ENCODE results near the gene TCF4.
A peak's percentile ranks its signal among the peaks of the same experiment; 100 is the strongest.

TCF4 gene

DNA sequence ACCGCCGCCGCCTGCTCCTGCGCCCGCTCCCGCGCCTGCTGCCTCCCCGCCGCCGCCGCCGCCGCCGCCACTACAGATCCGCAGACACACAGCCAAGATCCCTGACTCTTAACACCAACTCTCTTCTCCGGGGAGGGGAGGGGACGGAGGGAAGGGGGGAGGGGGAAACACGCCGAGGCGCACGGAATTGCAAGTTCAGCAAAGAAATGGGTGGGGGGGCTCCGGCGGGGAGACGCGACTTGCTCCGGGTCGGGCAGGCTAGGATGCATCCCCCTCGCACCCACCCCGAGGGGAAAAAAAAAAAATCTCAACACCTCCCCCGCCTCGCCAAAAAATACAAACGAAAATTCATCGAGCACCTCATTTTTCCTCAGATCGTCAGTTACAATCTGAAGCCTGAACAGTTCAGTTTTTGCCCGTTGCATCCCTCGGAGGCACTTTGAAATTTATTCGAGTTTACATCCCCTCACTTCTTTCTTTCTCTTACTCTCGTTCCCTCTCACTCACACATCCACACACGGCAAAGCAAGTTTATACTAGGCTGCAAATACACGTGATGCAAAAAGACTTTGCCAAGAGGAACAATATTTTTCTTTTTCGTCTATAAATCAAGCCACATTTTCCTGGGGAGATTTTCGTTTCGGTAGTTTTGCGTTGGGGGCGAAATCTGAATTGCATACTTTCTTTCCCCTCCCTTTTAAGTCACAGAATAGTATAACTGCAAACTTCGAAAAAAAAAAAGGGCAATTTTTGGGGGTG lies at the start of gene TCF4:
Gene TCF4, minus strand, starts transcription at position 82 of the 759 bp plus-strand sequence. CDS start 1,076 bp downstream, outside the sequence.
- DNase-seq, result peak; percentile 5 to 36

DNA sequence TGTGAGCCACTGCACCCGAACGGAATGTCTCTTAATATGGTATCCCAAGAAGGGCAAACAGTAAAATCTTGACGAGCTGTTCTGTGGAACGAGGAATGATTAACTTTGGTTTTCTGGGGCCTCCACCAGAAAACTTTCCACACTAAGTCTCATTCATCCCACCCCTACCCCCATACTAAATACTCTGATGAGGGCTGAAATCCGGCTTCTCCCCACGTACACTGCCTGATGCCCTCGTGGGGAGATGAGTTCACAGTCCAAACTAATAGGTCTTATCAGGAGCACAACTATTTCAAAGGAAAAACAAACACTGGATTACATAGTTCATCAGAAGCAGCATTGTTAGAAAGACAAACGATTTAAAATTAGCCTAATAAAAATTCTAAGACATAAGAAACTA lies 49.2 kb upstream of the TCF4 start:
- no peak for DNase-seq

DNA sequence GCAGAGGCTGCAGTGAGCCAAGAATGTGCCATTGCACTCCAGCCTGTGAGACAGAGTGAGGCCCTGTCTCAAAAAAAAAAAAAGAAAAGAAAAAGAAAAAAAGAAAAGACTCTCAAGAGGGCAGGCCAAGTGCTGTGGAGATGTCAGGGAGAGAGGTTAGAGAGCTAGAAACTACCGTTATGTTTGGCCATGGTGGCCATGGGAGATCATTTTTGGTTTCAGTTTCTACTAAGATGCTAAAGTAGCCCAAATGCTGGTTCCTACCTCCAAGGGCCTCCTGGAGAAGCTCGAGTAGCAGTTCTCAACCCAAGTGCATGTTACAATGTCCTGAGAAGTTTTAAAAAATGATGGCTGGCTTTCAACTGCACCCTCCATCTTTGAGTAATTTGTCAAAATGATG lies 47.4 kb upstream of the TCF4 start:
- no peak for DNase-seq

DNA sequence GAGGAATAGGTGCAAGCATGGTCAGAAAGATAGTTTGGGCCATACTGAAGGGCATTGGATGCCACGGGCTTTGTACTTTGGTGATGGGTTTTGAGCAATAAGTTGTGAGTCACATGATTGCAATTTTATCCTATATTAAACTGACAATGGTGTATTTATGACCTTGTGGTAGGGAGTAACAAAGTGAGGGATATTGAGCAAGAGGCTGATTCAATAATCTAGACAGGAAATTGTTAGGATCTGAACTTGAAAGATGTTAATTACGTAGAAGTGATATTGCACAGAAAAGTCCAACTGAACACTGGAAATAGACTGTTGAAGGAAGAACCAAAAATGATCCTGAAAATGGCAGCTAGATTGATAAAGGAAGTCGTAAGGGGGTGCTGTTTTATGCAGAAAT lies 46.6 kb upstream of the TCF4 start:
- DNase-seq, result no peak

DNA sequence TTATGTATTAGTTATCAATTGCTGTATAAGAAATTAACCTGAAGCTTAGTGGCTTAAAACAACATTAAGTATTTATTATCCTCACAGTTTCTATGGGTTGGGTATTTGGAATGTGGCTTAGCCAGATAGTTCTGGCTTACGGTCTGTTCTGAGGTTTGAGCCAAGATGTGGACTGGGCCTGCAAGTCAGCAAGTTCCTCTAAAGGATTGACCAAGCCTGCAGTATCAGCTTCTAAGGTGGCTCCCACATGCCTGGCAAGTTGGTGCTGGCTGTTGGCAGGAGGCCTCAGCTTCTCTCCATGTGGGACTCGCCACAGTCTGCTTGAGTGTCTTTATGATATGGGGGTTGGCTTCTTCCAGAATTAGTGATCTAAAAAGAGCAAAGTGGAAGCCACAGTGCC lies 45.0 kb upstream of the TCF4 start:
- DNase-seq, result no peak

DNA sequence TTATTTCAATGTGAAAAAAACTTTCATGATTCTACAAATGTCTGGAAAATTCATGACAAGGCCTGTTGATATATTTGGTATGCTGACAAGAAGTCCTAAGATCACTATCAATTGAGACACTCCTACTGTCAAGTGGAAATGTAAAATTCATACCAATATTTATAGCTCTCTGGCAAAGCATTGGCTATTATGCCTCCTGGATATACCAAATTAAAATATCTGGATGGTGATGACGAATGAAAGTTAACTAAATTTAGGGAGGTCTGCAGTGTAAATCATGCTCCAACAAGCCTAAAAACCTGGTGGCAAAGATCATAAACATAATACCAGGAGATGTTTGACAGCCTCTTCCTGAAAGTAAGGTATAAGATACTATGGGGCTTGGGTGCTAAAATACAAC lies 41.1 kb upstream of the TCF4 start:
- DNase-seq, result no peak

DNA sequence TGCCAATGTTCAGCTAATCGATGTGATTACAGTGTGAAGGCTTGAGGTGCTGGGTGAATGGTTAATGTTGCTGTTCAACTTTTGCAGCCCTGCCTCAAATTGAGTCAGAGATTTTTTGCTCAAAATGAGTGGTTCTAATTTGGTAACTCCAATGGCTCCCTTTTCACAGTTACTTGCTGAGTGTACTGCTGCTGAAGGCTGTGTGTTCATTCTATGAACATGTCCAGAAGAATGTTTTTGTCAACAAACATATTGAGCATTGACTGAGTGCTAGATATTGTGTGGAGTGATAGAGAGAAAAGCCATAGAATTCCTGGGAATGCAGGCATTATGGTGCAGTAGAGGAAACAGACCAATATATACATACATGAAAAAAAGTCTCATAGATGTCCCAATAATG lies 39.0 kb upstream of the TCF4 start:
- DNase-seq, result no peak

DNA sequence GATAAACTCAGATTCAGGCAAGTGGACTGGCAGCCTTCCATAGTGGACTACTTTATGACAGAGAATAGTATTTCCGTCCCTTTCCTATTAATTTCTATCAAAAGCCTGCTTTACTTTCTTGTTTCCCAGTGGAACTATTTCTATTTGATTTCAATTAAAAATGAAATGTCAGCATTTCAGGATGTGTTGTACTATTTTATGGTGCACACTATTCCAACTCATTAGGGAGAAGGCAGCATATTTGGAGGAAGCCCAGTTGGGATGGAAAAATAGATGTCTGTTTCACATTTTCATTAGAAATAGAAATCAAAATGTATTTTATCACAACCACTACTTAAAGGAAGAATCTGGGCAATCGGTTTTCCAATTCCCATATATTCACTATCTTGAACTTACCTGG lies 37.9 kb upstream of the TCF4 start:
- no peak for DNase-seq

DNA sequence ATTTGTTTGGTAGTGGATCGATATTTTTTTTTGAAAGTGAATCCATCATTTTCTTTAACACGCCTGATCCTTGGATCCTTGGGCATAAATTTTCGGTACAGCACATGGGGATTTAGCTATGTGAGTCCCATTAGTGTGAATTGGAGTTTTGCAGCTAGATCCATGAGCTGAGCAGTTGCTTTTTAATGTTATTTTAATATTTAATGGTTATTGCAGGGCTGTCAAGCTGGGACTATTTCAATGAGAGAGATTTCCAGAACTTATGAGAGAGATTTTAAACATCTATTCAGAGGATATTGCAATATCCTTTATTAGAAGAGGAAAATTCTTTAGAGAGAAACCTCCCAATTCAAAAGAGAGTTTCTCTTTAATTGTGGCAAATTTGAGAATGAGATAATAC lies 35.6 kb upstream of the TCF4 start:
- no peak for DNase-seq

DNA sequence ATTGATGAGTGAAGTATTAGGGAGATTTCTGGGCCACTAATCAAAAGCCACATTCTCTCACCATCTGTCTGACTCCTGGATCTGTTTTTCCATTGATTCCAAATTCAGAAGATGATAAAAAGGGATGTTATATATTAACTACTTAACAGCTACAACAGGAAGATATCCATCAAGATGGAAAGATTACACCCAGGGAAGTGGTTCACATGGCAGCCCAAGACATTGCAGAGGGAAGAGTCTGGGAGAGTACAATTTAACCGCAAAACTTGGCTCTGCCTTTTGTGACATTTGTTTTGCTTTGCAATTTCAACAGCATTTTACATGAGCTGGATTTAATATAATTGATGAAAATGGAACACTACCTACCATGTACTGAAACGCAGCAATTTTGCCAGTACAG lies 22.5 kb upstream of the TCF4 start:
- no peak for DNase-seq

DNA sequence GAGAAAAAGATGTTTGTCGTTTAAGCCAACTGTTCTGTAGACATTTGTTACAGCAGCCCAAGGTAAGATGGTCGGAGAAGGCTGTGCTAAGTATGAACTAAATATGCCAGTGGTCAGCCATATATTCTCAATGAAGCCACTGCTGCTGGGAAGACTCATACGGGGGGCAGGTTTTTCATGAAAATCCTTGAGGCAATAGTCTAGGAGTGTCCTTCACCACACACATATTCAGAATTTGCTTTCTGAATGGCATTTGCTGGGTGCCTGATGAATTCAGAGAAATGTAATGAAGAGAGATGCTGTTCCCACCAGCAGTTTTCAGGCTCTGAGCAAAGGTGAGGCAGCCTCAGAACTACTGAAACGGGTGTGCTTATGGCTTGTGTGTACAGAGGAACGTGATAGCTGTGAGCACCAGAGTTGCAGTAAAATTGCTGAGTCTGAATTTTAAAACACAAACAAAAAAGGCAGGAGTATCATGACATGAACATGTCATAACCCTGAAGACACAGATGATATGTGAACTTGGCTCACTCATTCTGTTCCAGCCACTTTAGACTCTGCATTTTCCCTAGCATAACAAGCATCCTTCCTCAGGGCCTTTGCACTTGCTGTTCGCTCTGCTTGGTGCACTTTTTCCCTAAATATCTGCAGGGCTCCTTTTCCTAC lies 21.3 kb upstream of the TCF4 start:
- DNase-seq, result no peak

DNA sequence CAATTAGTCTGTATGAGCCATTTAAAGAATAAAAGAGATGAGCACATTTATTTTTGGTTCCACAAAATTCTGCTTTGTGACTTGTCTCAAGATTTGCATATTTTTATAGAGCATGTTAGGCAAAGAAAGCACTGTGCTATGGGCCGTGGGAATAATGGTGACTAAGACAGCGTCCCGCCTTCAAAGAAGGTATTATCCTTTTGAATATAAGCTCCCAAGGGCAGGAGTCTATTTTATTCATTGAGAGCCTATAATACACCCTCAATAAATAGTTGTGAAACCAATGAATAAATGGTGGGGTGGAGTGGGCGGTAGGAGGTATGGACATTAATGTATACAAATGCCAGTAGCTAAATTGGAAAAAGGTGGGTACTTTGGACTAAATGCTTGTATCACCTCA lies 20.5 kb upstream of the TCF4 start:
- DNase-seq, result no peak

DNA sequence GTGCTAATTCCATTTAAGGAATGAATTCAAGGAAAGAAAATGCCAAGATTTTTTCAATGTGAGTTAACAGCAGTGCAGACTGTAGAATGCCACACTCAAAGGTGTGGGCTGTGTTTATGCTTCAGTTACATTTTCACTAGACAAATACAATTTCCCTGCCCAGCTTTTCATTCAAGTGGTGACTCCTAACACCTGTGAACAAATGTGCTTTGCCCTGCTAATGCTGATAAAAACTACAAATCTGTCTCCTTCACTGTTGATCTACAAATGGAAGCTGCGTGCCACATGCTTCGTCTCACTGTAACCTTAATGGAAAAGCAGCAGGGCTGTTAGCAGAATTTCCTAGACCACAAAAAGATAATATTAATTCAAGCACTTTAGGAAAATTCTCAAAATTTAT lies 19.8 kb upstream of the TCF4 start:
- no peak for DNase-seq

DNA sequence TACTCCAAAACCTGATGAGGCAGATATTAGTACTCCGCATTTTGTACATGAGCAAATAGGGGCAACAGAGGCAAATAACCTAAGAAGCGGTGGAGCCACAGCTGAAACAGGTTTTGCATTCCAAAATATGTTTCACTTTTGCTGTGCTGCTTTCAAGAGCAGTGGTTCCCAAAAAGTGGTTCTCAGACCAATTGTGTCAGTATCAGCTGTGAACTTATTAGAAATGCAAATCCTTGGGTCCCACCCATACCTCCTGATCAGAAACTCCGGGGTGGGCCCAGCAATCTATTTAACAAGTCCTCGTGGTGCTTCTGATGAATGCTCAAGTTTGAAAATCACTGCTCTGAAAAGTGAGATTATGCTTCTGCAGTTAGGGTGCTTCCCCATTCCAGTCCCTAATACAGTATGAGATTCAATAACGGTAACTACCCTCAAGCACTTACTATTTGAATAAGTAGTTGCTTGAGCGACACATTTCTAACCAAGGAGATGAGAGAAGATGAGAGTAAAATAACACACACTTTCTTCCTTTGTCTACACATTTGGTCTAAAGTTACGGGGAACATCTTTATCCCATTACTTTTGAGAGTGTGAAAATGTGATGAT lies 17.8 kb upstream of the TCF4 start:
- DNase-seq, result no peak

DNA sequence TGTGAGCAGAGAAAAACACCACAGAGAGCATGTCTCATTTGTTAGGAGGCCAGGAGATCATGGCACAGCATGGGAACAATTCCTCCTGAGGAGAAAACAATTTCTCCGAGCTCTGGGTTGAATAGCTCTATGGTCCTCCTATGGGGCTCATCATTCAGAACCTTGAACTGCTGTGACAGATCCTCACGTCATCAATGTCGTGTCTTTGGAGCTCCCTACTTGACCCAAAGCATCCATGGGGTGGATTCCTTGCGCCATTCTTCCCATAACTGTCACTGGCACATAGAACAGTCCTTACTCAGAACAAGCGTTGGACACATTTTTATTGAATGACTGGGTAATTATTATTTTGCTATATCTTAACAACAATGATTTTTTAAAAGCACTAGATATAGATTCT lies 15.8 kb upstream of the TCF4 start:
- DNase-seq, result no peak

DNA sequence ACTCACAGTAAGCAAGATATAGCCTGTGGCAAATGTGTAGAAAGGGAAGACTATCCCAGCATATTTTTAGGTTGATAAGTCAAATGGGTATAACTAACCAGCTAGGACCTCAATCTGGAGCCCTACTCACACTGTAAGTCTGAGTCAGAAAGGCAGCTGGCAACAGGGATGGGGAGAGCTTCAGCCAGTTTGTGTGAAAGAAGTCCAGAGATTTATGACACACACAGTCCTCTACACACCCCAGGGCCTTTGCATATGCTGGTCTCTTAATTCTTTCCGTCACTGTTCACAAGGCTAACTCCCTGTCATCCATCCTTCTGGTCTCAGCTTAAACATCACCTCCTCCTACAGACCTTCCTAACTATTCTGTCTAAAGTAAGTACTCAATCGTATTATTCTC lies 5.9 kb upstream of the TCF4 start:
- DNase-seq, result no peak

DNA sequence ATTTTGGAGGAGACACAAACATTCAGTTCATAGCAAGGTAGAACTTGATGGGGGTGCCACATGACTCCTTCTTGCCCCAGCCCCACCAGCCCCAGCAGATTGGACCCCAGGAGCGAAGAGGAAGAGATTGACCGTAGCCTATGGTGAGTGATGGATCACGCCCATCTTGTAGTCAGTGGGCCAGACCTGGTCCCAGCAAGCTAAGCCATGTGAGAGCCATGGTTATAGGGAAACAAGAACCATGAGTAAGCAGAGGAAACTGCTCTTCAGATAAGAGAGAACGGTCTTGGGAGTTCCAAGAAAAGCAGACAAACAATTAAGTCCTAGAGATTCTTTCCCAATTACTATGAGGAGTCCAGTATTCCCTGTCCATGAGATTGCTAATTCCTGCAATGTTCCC lies 4.6 kb upstream of the TCF4 start:
- no peak for DNase-seq

DNA sequence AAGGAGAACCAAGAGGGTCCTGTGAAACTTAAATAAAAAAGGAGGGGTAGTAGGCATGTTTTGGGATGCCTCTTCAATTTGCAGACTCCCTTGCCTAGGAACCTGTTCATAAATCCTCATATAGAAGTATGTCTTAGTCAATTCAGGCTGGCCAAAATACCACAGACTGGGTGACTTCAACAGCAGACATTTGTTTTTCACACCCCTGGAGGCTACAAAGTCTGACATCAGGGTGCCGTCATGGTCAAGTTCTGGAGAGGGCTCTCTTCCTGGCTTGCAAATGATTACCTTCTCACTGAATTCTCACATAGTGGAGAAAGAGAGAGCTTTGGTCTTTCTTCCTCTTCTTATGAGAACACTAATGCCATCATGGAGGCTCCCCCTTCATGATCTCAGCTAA lies 4.1 kb upstream of the TCF4 start:
- DNase-seq, result no peak

DNA sequence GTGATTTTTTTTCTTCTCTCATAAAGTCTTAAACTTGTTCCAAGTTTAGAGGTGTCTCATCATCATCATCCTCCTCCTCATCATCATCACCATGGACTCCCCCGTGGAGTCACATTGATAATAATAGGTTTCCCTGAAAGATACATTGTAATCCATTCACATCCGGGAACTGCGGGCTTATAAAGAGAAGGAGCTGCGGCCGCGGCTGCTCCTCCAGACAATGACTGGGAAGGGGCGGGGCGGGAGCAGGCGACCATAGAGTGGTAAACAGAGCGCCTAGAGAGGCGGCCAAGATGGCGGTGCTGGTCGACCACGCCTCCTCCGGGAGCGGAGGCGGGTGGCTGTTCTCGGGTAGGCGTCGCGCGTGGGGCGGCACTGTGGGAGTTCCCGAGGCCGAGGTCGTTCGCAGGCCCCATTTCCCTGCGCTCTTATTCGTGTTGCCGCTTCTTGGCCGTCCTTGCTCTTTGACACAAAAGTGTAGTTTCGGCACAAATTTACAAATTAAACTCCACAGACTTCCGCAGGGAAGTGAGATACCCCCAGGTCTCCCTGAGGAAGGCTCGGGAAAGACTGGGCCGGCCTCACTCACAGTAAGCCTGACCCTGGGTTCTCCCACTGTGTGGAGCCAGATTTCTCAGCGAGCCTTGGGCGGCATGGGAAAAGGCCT lies 1.8 kb upstream of the TCF4 start:
- peak; percentile 76 to 92 for DNase-seq

DNA sequence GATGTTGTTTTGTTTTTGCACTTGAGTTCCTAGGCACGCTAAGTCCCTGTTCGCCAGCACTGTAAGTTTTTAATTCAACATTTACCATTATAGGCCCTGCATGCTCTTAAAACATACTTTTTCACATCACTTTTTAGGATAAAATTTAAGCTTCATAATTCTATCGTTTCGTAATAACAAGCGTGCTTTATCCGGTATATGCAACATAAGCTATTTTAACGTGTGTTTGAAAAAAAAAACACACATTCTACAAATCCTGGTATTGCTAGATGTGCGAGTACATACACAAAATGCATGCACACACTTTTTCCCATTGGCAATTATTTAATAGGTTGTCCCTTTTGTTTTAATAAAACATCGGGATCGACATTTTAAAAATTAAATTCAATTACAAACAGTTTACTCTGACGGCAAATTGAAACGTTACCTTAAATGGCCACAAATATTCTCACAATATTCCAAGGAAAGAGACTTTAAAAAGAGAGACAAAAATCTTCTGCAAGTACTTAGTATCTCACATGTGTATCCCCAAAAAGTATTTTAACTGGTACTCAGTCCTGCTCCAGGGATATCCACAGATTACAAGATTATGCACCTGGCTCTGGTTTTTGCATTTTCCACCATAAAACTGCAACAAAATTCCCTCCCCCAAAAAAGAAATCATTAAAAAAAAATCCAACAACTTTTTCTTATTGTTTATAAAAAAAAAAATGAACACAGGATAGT lies 1.0 kb upstream of the TCF4 start:
- DNase-seq, result no peak

DNA sequence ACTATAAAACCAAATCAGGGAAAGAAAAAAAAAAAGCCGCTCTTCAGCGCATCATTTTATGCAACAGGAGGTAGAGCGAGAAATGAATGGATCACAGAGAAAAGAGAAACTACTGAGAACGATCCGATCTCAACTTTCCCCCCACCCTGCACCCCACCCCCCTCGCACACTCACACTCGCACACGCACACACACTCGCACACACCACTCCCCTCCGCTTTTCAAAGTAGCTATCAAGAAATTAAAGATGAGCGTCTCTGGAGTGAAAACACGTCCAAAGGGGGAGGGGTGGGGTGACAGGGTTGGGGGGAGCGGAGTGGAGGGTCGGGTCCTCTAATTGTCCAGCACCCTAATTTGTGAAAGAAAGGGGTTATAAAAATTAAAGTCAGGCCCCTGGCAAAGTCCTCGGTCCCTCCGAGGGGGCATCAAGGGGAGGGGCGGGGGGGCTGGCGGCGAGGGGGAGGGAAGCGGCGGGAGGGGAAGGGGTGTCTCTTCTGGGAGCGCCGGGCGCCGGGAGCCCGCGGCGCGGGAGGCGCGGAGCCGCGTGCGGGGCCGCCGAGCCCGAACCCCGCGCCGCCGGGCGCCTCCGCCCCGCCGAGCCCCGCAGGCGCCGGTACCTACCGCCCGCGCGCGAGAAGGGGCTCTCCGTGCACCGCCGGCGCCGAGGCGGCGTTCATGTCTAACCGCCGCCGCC lies 428 bp downstream of the TCF4 start:
- DNase-seq, result peak in 1 of 2 donors; percentile 37

DNA sequence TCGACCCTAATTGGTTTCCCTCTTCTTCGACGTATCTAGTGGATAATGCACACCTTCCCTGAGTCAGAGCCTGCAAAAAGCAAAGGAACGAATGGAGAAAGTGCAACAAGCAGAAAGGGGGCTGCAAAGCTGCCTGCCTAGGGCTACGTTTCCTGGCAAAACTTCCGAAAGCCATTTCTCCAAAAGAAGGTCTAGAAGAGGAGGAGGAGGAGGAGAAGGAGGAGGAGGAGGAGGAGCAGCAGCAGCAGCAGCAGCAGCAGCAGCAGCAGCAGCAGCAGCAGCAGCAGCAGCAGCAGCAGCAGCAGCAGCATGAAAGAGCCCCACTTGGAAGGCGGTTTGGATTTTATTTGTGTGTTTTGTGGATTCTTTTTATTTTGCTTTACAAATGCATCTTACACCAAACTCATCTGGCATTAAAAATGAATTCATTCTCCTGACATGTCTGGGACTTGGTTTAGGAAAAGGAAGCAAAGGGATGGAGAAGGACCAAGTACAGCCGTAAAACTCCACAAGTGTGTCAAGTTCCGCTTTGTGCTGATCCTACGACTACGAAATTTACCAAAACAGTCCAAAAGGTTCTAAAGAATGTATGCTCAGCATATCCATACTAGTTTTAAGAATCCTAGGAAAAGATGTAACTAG lies 2.0 kb downstream of the TCF4 start:
- no peak for DNase-seq
